Activated CD8-positive, alpha-beta memory T cell treated with anti-CD3 and anti-CD28 coated beads for 4 hours (primary cell): ENCODE results near the gene RPUSD1.
A peak's percentile ranks its signal among the peaks of the same experiment; 100 is the strongest.
"Not testable (repeated sequence)": the region's sequence is repeated elsewhere in the genome, so short reads cannot be mapped to it uniquely, and the experiment has no call there.

Source experiments
- DNase-seq, 2 donors: peaks; one replicate each; pipeline ENCODE4 v3.0.0-alpha.2; 2020; ENCODE audit warnings: low read depth in 2 of 2

RPUSD1 gene

DNA sequence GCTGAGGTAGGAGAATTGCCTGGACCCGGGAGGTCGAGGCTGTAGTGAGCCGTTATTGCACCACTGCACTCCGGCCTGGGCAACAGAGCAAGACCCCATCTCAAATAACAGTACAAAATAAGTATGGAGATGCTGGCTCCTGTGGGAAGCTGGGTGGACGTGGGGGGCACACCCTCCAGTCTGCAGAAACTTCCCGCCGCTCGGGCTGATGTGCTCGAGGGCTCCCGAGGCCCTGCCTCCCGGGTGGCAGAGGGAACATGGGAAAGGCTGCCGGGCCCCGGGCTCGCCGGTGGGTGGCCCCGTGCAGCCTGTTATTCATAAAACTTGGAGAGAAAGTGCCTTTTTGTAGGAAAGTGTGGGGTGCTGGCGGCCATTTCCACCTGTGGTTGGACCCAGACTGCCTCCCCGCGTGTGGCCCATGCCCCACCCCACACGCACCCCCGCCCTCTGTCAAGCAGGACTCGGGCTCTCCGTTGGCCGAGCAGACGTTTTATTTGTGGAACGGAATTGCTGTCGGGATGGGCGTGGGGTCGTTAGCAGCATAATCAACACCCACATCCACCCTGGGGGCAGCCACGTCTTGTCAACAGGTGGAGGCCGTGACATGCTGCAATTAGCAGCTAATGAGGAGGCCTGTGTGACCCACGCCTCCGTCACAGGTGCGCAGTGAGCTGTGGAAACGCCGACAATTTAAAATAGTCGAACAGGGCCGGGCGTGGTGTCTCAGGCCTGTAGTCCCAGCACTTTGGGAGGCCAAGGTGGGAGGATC is 40.0 kb downstream of the RPUSD1 start:
- no peak for DNase-seq

GRCh38 chr16:746637-747036 is 41.5 kb downstream of the RPUSD1 start:
- DNase-seq, result no peak

GRCh38 chr16:745739-746138 is 42.4 kb downstream of the RPUSD1 start:
- DNase-seq, result no peak

- no peak for DNase-seq
Observed at GRCh38 chr16:743794-744500, 44.2 kb downstream of the RPUSD1 start.

GRCh38 chr16:742894-743293 is 45.3 kb downstream of the RPUSD1 start:
- not testable (repeated sequence) for DNase-seq

DNA sequence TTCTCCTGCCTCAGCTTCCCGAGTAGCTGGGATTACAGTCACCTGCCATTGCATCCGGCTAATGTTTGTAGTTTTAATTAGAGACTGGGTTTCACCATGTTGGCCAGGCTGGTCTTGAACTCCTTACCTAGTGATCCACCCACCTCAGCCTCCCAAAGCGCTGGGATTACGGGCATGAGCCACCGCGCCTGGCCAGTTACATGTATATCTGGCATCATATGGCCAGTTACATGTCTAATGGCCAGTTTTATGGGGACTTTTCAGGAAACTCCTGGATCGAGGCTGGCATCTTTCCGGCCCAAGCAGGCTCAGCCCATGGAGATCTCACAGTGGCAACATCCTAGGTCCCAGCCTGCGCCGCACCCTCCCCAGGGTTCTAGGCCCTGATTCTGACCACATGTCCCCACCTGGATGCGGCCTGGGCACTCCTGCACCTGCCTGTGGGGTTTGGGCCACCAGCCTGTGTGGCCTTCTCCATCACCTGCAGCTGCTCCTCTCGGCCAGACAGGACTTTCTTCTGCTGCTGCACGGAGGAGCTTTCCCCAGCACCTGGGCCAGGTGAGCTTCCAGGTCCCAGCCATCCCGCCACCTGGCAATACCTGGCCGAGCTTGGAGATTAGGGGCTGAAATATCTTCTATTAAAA is 46.1 kb downstream of the RPUSD1 start:
- DNase-seq, result no peak

DNA sequence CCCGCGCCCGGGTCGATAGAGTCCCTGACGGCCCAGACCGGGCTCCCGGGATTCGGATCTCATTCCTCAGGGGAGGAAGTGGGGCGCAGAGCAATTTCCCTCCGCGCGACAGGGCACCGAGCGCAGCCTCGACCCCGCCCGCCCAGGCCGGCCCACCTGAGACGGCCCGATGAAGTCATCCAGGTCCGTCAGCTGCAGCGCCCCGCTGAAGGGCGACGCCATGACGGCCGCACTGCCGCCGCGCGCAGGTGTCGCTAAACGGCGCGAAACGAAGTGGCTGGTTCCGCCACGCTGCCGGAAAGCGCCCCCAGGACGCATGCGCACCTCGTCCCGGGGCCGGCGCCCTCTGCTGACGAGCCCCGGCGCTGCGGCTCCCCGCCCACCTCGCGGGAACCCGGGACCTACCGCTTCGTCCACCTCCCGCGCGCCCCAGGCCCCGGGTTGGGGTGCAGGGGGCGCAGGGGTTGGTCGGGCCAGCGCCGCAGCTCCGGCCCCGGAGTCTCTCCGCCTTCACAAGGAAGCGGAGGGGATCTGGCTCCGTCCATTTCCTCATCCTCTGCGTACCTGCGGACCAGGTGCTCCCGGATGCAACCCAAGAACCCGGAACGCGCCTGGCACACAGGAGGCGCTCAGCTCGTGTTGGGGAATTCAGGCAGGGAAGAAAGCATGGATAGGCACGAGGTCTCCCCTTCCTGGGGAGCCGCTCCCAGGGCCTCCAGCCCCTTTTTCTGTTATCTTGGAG is 47.2 kb downstream of the RPUSD1 start, which contains the start of gene CIAO3:
Gene CIAO3 (minus strand): TSS at position 234 of the 742 bp plus-strand sequence. CDS start 12 bp downstream, at position 222.
- peak; percentile 84 to 86 for DNase-seq

DNA sequence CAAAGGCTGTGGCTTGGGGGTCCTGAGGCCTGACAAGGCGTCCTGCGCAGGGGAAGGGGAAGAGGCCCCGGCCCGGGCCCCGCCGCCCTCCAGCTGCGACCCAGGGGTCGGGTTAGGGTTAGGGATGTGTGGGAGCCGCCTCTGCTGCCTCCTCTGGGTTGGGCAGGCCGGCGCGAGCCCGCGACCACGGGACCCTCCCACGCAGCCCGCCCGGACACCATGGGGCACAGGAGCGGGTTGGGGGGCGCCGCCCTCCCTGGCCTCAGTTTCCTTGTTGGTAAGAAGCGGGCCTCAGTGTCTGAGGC is 47.8 kb downstream of the RPUSD1 start:
- DNase-seq, result no peak

DNA sequence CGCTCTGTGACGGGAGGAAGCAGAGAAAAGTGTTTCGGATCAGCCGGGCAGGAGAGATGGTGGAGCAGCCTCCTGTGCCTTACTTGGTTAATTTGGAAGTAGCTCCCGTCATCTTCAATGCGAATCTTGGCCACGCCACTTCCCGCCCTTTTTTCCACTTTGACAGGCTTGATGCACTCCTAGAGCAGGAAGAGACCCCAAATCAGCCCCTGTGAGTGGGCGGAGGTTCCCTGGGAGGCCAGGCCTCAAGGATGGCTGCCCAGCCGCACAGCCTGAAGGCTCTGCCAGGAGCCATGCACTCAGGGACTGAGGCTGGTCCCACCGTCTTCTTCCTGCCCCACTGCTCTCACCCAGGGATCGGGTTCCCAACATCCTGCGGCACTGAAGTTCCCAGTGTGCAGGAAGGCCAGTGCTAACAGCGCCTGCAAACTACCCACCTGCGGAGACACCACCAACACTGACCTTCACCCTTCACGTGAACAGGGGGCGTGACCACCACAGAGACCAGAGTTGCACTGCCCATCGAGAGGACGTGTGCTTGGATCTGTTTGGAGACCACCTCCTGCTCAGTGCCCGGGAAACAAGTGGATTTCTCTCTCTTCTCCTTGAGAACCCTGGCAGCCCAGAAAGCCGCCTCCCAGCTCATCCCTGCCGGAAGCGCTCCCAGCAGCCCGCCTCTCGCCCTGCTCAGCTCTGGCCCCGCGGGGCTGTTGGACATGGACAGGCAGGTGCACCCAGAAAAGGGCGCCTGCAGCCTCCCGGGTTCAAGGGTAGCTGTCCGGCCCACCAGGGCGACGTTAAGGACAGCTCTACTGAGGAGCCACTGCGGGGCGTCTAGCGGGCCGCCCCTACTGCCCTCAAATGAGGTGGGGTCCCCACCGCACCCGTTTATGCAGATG is 48.4 kb downstream of the RPUSD1 start:
- no peak for DNase-seq

DNA sequence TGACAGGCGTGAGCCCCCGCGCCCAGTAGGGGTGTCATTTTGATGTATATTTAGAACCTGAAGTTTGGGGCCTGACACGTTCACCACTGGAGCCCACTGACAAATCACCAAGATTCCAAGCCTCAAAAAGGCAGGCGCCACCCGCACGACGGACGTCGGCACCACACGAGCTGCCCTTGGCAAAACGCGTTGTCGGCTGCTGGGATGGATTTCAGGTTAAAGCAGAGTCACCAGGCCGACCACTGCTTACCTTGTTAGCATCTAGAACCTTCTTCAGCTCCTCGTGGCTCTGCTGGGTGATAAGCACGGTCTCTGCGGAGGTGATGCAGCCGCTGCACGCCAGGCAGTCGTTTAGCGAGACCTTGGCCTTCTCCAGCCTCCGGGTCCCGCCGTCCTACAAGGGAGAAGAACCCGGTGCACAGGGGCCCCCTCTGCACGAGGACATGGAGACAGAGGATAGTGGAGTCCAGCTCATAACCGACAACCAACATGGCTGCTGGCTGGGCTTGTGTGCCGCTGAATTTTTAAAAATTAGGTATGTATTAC is 51.2 kb downstream of the RPUSD1 start:
- DNase-seq, result no peak

- DNase-seq, result no peak
Observed at GRCh38 chr16:735982-736453, 52.2 kb downstream of the RPUSD1 start.

DNA sequence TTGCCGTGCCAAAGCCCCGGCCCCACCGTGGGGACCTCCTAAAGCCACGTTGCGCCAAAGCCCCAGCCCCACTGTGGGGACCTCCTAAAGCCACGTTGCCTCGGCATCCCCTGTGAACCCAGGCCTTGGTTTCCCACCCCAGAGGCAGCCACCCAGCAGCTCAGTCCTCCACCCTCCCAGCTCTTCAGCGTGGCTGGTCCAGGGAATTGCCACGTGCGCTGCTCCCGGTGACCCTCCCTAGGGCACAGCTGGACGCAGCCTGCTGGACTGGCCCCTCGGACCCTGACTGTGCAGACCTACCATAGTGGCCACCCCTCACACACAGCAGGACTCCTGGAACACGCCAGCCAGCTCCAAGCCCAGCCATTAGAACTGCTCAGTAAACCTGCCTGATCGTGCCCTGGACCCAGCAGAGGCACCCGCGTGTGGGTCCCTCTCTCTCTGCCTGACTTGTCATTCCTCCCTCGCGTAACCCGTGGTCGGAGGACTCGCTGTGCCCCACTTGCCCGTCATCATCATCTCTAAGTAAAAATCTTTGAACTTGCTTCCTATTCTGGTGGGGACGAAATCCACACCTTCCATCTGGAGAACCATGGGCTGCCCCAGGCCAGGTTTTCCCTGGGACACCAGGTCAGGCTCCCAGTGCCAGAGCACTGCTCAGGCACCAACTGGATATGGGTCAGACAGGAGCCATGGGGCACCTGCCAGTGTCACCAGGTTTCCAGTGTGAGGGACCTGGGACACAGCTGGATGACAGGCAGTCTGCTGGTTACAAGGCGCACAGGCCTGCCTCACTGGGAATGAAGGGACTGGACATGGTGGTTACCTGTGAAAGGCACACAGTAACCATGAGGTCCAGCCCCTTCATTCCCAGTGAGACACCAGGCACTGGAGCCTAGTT is 53.0 kb downstream of the RPUSD1 start:
- no peak for DNase-seq
